AG09319 (cell line): ENCODE data around the gene MAP2.

Experiments used
- DNase-seq: peaks from one replicate; pipeline ENCODE4 v3.0.0-alpha.2; 2010; ENCODE audit warnings: low read depth; ENCODE audit errors: extremely low read depth
- CTCF ChIP-seq: IDR thresholded peaks from 2 replicates; pipeline ENCODE4 v1.5.1; 2011; ENCODE audit warnings: low read depth, mild to moderate bottlenecking, inconsistent platforms, low read length, moderate library complexity

The MAP2 gene

GRCh38 chr2:209577376-209578357 lies 153.8 kb downstream of the MAP2 start:
- peak; percentile 31 for TF ChIP-seq CTCF
- DNase-seq = no peak

GRCh38 chr2:209578394-209579001 lies 154.7 kb downstream of the MAP2 start:
- no peak for TF ChIP-seq CTCF
- DNase-seq = no peak

GRCh38 chr2:209579230-209579749 lies 155.4 kb downstream of the MAP2 start:
- DNase-seq = no peak
- no peak for TF ChIP-seq CTCF

- DNase-seq = no peak
- no peak for TF ChIP-seq CTCF
Observed at GRCh38 chr2:209581040-209581439, 157.2 kb downstream of the MAP2 start.

- TF ChIP-seq CTCF = no peak
- no peak for DNase-seq
Observed at GRCh38 chr2:209582281-209582680, 158.4 kb downstream of the MAP2 start.

- no peak for DNase-seq
- TF ChIP-seq CTCF = no peak
Observed at GRCh38 chr2:209584472-209584871, 160.6 kb downstream of the MAP2 start.

GRCh38 chr2:209584915-209585314 lies 161.1 kb downstream of the MAP2 start:
- no peak for TF ChIP-seq CTCF
- DNase-seq = no peak
